Neural progenitor cell (in vitro differentiated cells): ENCODE results near the gene PTPRU. TPM values are rescaled to one million over a fixed set of nuclear protein-coding genes. Genes with fewer than 3 reads are reported as not detected.

Source experiments
- DNase-seq: peaks from one replicate; pipeline ENCODE4 v3.0.0-alpha.2; 2016; ENCODE audit warnings: low spot score
- H2AFZ ChIP-seq: fragments of 200-600 bp; sonication (generic); replicated peaks from 2 replicates; pipeline ENCODE4 v1.6.1; 2016; ENCODE audit warnings: antibody characterized with exemption
- H3F3A ChIP-seq: fragments of 200-600 bp; sonication (generic); 2 replicates; pipeline ENCODE4 v1.6.1; 2016; ENCODE audit warnings: antibody characterized with exemption, low read depth
- H3K27ac ChIP-seq: fragments of 200-600 bp; sonication (generic); 2 replicates; pipeline ENCODE4 v1.5.1; 2016; ENCODE audit warnings: mild to moderate bottlenecking
- H3K27me3 ChIP-seq: fragments of 200-600 bp; sonication (generic); 2 replicates; pipeline ENCODE4 v1.6.1; 2016; ENCODE audit warnings: mild to moderate bottlenecking, moderate library complexity
- H3K36me3 ChIP-seq: fragments of 200-600 bp; sonication (generic); 2 replicates; pipeline ENCODE4 v1.5.1; 2016
- H3K4me1 ChIP-seq: fragments of 200-600 bp; sonication (generic); 2 replicates; pipeline ENCODE4 v1.6.1; 2016; ENCODE audit warnings: mixed run types
- H3K4me2 ChIP-seq: fragments of 200-600 bp; sonication (generic); 2 replicates; pipeline ENCODE4 v1.6.1; 2016
- H3K4me3 ChIP-seq: fragments of 200-600 bp; sonication (generic); 2 replicates; pipeline ENCODE4 v1.5.1; 2016
- H3K79me2 ChIP-seq: fragments of 200-600 bp; sonication (generic); 2 replicates; pipeline ENCODE4 v1.6.1; 2016; ENCODE audit warnings: low read depth
- H3K9ac ChIP-seq: fragments of 200-600 bp; sonication (generic); 2 replicates; pipeline ENCODE4 v1.6.1; 2016
- H3K9me3 ChIP-seq: fragments of 200-600 bp; sonication (generic); 2 replicates; pipeline ENCODE4 v1.5.1; 2016; ENCODE audit warnings: low read depth
- H4K20me1 ChIP-seq: fragments of 200-600 bp; sonication (generic); 2 replicates; pipeline ENCODE4 v1.6.1; 2016; ENCODE audit warnings: low read depth
- H3K27ac Mint-ChIP-seq: 3 replicates; pipeline ENCODE4 v1.8.0; 2021; ENCODE audit warnings: mixed read lengths
- H3K27me3 Mint-ChIP-seq: 2 replicates; pipeline ENCODE4 v1.8.0; 2022; ENCODE audit warnings: low read depth, mild to moderate bottlenecking, inconsistent platforms, moderate library complexity, mixed read lengths; ENCODE audit not compliant: insufficient read depth
- H3K36me3 Mint-ChIP-seq: 3 replicates; pipeline ENCODE4 v1.8.0; 2021; ENCODE audit warnings: mixed read lengths
- H3K4me1 Mint-ChIP-seq: 3 replicates; pipeline ENCODE4 v1.8.0; 2021; ENCODE audit warnings: mixed read lengths
- H3K4me3 Mint-ChIP-seq: 3 replicates; pipeline ENCODE4 v1.8.0; 2021; ENCODE audit warnings: mild to moderate bottlenecking, moderate library complexity, mixed read lengths
- H3K9me3 Mint-ChIP-seq: 3 replicates; pipeline ENCODE4 v1.8.0; 2020; ENCODE audit warnings: mixed read lengths
- EZH2 ChIP-seq: fragments of 200-600 bp; sonication (generic); IDR thresholded peaks from 2 replicates; pipeline ENCODE4 v1.6.1; 2017; ENCODE audit warnings: antibody characterized with exemption, mild to moderate bottlenecking, moderate library complexity
- EZH2phosphoT487 ChIP-seq: fragments of 200-600 bp; sonication (generic); IDR thresholded peaks from 2 replicates; pipeline ENCODE4 v1.6.1; 2017; ENCODE audit warnings: antibody characterized with exemption
- total RNA-seq: library from RNA; depleted of rRNA; stranded (reverse); fragments of >200 nt; gene quantifications from 2 replicates; pipeline ENCODE4 v1.2.3, GENCODE V29; 2015; ENCODE audit warnings: low replicate concordance
- TF ChIP-seq, protein P1 (sequence below): fragments of 200-600 bp; sonication (generic); IDR thresholded peaks from 2 replicates; pipeline ENCODE4 v1.5.1; 2017; ENCODE audit warnings: antibody characterized with exemption, mild to moderate bottlenecking

The PTPRU gene
- total RNA-seq, 1 donor from 2014 or later = 29.5 TPM

DNA sequence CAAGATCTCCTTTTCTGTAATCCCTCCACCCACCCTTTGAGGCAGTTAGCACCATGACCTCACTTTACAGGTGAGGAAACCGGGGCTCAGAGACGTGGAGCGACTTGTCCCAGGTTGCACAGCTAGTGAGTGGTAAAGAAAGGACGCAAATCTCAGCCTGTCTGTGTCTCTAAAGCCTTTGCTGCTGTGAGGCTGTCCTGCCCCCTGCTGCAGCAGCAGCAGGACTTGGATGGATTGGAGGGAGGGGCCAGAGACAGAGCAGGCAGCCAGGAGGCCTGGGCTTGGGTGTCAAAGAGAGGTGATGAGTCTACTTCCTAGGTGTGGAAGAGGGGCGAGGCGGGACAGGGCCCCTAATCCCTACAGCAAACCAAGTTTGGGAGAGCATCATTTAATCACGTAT is 69.6 kb downstream of the PTPRU start:
- no peak overlapping the region for H3K4me3 ChIP-seq
- no peak overlapping the region for H3K27ac Mint-ChIP-seq
- no peaks in the 10 kb centered on the region for H4K20me1 ChIP-seq
- no peak overlapping the region for H3K9ac ChIP-seq
- peaks cover 16% of the 10 kb centered on the region for H3K4me1 Mint-ChIP-seq
- H2AFZ ChIP-seq = no peak overlapping the region
- H3K9me3 ChIP-seq = no peaks in the 10 kb centered on the region
- H3K4me2 ChIP-seq = no peak overlapping the region
- no peak overlapping the region for H3K27ac ChIP-seq
- no peaks in the 10 kb centered on the region for H3F3A ChIP-seq
- DNase-seq = no peak
- H3K4me3 Mint-ChIP-seq = no peak overlapping the region
- no peaks in the 10 kb centered on the region for H3K9me3 Mint-ChIP-seq
- H3K27me3 ChIP-seq = no peaks in the 10 kb centered on the region
- H3K27me3 Mint-ChIP-seq = peaks cover 3% of the 10 kb centered on the region
- H3K36me3 ChIP-seq = no peaks in the 10 kb centered on the region
- peaks cover 17% of the 10 kb centered on the region for H3K36me3 Mint-ChIP-seq
- TF ChIP-seq EZH2phosphoT487 = no peak
- TF ChIP-seq, protein P1, sequence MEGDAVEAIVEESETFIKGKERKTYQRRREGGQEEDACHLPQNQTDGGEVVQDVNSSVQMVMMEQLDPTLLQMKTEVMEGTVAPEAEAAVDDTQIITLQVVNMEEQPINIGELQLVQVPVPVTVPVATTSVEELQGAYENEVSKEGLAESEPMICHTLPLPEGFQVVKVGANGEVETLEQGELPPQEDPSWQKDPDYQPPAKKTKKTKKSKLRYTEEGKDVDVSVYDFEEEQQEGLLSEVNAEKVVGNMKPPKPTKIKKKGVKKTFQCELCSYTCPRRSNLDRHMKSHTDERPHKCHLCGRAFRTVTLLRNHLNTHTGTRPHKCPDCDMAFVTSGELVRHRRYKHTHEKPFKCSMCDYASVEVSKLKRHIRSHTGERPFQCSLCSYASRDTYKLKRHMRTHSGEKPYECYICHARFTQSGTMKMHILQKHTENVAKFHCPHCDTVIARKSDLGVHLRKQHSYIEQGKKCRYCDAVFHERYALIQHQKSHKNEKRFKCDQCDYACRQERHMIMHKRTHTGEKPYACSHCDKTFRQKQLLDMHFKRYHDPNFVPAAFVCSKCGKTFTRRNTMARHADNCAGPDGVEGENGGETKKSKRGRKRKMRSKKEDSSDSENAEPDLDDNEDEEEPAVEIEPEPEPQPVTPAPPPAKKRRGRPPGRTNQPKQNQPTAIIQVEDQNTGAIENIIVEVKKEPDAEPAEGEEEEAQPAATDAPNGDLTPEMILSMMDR = no peak
- TF ChIP-seq EZH2 = no peak
- H3K4me1 ChIP-seq = no peaks in the 10 kb centered on the region
- H3K79me2 ChIP-seq = no peaks in the 10 kb centered on the region

GRCh38 chr1:29306471-29307140 is 70.3 kb downstream of the PTPRU start:
- H3K79me2 ChIP-seq = no peaks in the 10 kb centered on the region
- Mint-ChIP-seq H3K4me3 (no peak overlapping the region), H3K9me3 (no peaks in the 10 kb centered on the region), H3K36me3 (peaks cover 18% of the 10 kb centered on the region), H3K4me1 (peaks cover 16% of the 10 kb centered on the region), H3K27ac (no peak overlapping the region), H3K27me3 (peaks cover 3% of the 10 kb centered on the region)
- H3K4me3 ChIP-seq = no peak overlapping the region
- H3K36me3 ChIP-seq = no peaks in the 10 kb centered on the region
- H4K20me1 ChIP-seq = no peaks in the 10 kb centered on the region
- no peak overlapping the region for H3K27ac ChIP-seq
- no peaks in the 10 kb centered on the region for H3K9me3 ChIP-seq
- DNase-seq = no peak
- no peaks in the 10 kb centered on the region for H3K27me3 ChIP-seq
- no peaks in the 10 kb centered on the region for H3F3A ChIP-seq
- H3K4me1 ChIP-seq = no peaks in the 10 kb centered on the region
- H3K4me2 ChIP-seq = no peak overlapping the region
- no peak overlapping the region for H2AFZ ChIP-seq
- H3K9ac ChIP-seq = no peak overlapping the region
- TF ChIP-seq EZH2 (no peak), EZH2phosphoT487 (no peak)
- TF ChIP-seq, protein P1 = no peak

- Histone ChIP-seq H3K79me2 (no peaks in the 10 kb centered on the region), H3F3A (no peaks in the 10 kb centered on the region), H3K4me2 (no peak overlapping the region), H3K4me1 (no peaks in the 10 kb centered on the region), H3K9me3 (no peaks in the 10 kb centered on the region), H2AFZ (no peak overlapping the region), H3K36me3 (no peaks in the 10 kb centered on the region), H4K20me1 (no peaks in the 10 kb centered on the region), H3K9ac (no peak overlapping the region), H3K27ac (no peak overlapping the region), H3K4me3 (no peak overlapping the region), H3K27me3 (no peaks in the 10 kb centered on the region)
- TF ChIP-seq, protein P1 = no peak
- TF ChIP-seq EZH2phosphoT487 = no peak
- no peak for TF ChIP-seq EZH2
- Mint-ChIP-seq H3K4me1 (peaks cover 7% of the 10 kb centered on the region), H3K36me3 (peaks cover 23% of the 10 kb centered on the region), H3K27ac (no peak overlapping the region), H3K27me3 (no peaks in the 10 kb centered on the region), H3K9me3 (no peaks in the 10 kb centered on the region), H3K4me3 (no peak overlapping the region)
- no peak for DNase-seq
Observed at GRCh38 chr1:29309075-29309474, 72.8 kb downstream of the PTPRU start.
